ENCODE data around the gene NEGR1.

DNA sequence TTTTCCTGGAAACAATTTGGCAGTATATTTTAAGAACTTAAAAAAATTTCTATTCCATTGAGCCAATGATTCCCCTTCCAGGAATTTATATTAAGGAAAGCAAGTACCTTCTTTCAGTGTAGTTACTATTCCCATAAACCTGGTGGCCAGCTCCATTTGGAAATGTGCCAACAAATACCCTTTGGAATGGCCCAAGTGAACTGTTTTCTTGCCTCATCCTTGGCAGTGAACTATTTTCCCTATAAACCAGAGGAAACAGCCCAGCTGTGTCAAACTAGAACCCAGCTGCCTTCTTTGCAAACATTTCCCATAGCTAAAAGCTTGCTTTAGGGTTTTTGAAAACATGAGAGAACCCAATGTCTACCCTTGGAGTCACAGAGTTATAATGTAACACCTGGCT, 496.9 kb downstream of the NEGR1 start:
- TF ChIP-seq, protein P1, sequence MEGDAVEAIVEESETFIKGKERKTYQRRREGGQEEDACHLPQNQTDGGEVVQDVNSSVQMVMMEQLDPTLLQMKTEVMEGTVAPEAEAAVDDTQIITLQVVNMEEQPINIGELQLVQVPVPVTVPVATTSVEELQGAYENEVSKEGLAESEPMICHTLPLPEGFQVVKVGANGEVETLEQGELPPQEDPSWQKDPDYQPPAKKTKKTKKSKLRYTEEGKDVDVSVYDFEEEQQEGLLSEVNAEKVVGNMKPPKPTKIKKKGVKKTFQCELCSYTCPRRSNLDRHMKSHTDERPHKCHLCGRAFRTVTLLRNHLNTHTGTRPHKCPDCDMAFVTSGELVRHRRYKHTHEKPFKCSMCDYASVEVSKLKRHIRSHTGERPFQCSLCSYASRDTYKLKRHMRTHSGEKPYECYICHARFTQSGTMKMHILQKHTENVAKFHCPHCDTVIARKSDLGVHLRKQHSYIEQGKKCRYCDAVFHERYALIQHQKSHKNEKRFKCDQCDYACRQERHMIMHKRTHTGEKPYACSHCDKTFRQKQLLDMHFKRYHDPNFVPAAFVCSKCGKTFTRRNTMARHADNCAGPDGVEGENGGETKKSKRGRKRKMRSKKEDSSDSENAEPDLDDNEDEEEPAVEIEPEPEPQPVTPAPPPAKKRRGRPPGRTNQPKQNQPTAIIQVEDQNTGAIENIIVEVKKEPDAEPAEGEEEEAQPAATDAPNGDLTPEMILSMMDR (conservative IDR thresholded peaks at IDR 0.05; ENCODE audit: low read length) = no peak
- TF ChIP-seq EZH2phosphoT487 (IDR thresholded peaks at IDR 0.05; ENCODE audit: borderline replicate concordance) = no peak

Data from Loucy (cell line).